Ishikawa (cell line): ENCODE data around the gene DIAPH2.

ENCODE experiments used
- CEBPB ChIP-seq: IDR thresholded peaks from 2 replicates; pipeline ENCODE4 v1.6.1; 2012
- CREB1 ChIP-seq: IDR thresholded peaks from 2 replicates; pipeline ENCODE4 v1.6.1; 2012; ENCODE audit warnings: low read depth
- EGR1 ChIP-seq: IDR thresholded peaks from 2 replicates; pipeline ENCODE4 v1.6.1; 2012
- EP300 ChIP-seq: IDR thresholded peaks from 2 replicates; pipeline ENCODE4 v1.6.1; 2012; ENCODE audit warnings: borderline replicate concordance
- FOXM1 ChIP-seq: IDR thresholded peaks from 2 replicates; pipeline ENCODE4 v1.6.1; 2012; ENCODE audit warnings: low read depth, borderline replicate concordance
- MAX ChIP-seq: IDR thresholded peaks from 2 replicates; pipeline ENCODE4 v1.6.1; 2012
- NFIC ChIP-seq: IDR thresholded peaks from 2 replicates; pipeline ENCODE4 v1.6.1; 2012
- RAD21 ChIP-seq: IDR thresholded peaks from 2 replicates; pipeline ENCODE4 v1.6.1; 2012; ENCODE audit warnings: low read depth
- TAF1 ChIP-seq: IDR thresholded peaks from 2 replicates; pipeline ENCODE4 v1.6.1; 2012; ENCODE audit warnings: low read depth, mild to moderate bottlenecking
- TCF12 ChIP-seq: IDR thresholded peaks from 2 replicates; pipeline ENCODE4 v1.6.1; 2012; ENCODE audit warnings: low read depth
- TEAD4 ChIP-seq: IDR thresholded peaks from 2 replicates; pipeline ENCODE4 v1.6.1; 2012
- USF1 ChIP-seq: IDR thresholded peaks from 2 replicates; pipeline ENCODE4 v1.6.1; 2012
- YY1 ChIP-seq: IDR thresholded peaks from 2 replicates; pipeline ENCODE4 v1.6.1; 2012; ENCODE audit warnings: low read depth
- ZBTB7A ChIP-seq: IDR thresholded peaks from 2 replicates; pipeline ENCODE4 v1.6.1; 2012; ENCODE audit warnings: low read depth
- TF ChIP-seq, protein P1 (sequence below): IDR thresholded peaks from 2 replicates; pipeline ENCODE4 v1.6.1; 2012; ENCODE audit warnings: low read depth, mild to moderate bottlenecking

Gene DIAPH2

GRCh38 chrX:97636473-97637140 is 952.0 kb downstream of the DIAPH2 start:
- TF ChIP-seq NFIC (no peak), TAF1 (no peak), RAD21 (no peak), CEBPB (no peak), EGR1 (no peak), MAX (no peak), YY1 (no peak), CREB1 (no peak), TEAD4 (no peak), EP300 (no peak), FOXM1 (no peak), TCF12 (no peak)
- TF ChIP-seq, protein P1, sequence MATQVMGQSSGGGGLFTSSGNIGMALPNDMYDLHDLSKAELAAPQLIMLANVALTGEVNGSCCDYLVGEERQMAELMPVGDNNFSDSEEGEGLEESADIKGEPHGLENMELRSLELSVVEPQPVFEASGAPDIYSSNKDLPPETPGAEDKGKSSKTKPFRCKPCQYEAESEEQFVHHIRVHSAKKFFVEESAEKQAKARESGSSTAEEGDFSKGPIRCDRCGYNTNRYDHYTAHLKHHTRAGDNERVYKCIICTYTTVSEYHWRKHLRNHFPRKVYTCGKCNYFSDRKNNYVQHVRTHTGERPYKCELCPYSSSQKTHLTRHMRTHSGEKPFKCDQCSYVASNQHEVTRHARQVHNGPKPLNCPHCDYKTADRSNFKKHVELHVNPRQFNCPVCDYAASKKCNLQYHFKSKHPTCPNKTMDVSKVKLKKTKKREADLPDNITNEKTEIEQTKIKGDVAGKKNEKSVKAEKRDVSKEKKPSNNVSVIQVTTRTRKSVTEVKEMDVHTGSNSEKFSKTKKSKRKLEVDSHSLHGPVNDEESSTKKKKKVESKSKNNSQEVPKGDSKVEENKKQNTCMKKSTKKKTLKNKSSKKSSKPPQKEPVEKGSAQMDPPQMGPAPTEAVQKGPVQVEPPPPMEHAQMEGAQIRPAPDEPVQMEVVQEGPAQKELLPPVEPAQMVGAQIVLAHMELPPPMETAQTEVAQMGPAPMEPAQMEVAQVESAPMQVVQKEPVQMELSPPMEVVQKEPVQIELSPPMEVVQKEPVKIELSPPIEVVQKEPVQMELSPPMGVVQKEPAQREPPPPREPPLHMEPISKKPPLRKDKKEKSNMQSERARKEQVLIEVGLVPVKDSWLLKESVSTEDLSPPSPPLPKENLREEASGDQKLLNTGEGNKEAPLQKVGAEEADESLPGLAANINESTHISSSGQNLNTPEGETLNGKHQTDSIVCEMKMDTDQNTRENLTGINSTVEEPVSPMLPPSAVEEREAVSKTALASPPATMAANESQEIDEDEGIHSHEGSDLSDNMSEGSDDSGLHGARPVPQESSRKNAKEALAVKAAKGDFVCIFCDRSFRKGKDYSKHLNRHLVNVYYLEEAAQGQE, result no peak

GRCh38 chrX:97637289-97637688 is 952.6 kb downstream of the DIAPH2 start:
- TF ChIP-seq, protein P1, result no peak
- TF ChIP-seq EP300 (no peak), CEBPB (no peak), ZBTB7A (no peak), TEAD4 (no peak), NFIC (no peak), USF1 (no peak), MAX (no peak), EGR1 (no peak), TCF12 (no peak), YY1 (no peak), FOXM1 (no peak), RAD21 (no peak), TAF1 (no peak), CREB1 (no peak)

DNA sequence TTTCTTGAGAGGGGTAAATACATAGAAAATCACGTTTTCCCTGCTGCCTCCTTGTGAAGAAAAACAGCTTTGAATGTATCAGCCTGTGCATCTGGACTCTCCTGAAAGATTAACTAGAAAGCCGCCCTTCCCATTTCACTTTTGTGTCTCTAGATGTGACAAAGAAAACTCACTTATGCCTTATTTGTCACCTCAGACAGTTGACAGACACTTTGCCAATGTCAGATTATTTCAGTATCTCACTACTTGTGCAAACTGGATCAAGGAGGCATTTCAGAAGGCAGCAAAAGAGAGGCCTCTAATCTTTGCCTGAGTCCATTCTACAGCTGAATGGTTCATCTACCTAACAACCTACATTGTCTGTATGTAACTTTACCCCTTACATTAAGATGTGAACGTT is 954.0 kb downstream of the DIAPH2 start:
- TF ChIP-seq EGR1 (no peak), FOXM1 (no peak), EP300 (no peak), ZBTB7A (no peak), TEAD4 (no peak), YY1 (no peak), TAF1 (no peak), CEBPB (no peak), MAX (no peak)

- TF ChIP-seq ZBTB7A (no peak), NFIC (no peak), TAF1 (no peak), TEAD4 (no peak), EGR1 (no peak), CEBPB (no peak), FOXM1 (no peak), RAD21 (no peak), MAX (no peak), USF1 (no peak), TCF12 (no peak)
- TF ChIP-seq, protein P1, result no peak
Measured at GRCh38 chrX:97639526-97639925, 954.9 kb downstream of the DIAPH2 start.
